Left ventricle myocardium inferior (tissue), 1 donor: ENCODE measurements around the gene SREBF2. TPM values are rescaled to one million over a fixed set of nuclear protein-coding genes. Genes with fewer than 3 reads are reported as not detected.

Source experiments
- DNase-seq: peaks from one replicate; pipeline ENCODE4 v3.0.0-alpha.2; 2020
- H3K27ac ChIP-seq: fragments of 200-600 bp; replicated peaks from 2 replicates; pipeline ENCODE4 v1.8.0; 2021
- H3K27me3 ChIP-seq: fragments of 200-600 bp; 2 replicates; pipeline ENCODE4 v1.8.0; 2021; ENCODE audit warnings: low read depth
- H3K36me3 ChIP-seq: fragments of 200-600 bp; 2 replicates; pipeline ENCODE4 v1.8.0; 2021
- H3K4me1 ChIP-seq: fragments of 200-600 bp; 2 replicates; pipeline ENCODE4 v1.8.0; 2021
- H3K4me3 ChIP-seq: fragments of 200-600 bp; 2 replicates; pipeline ENCODE4 v1.8.0; 2021; ENCODE audit warnings: mild to moderate bottlenecking, moderate library complexity
- H3K9me3 ChIP-seq: fragments of 200-600 bp; replicated peaks from 2 replicates; pipeline ENCODE4 v1.8.0; 2021
- intact Hi-C: fragments of 100-400 bp; cut with micrococcal nuclease; formaldehyde crosslinking; loops from one replicate; pipeline ENCODE4 v1.11.0; 2022
- total RNA-seq: library from RNA; stranded (reverse); fragmentation: NEBNext Ultra II Directional; extraction: Animal tissue kit (Norgen Biotek cat#: 25700); gene quantifications from one replicate; pipeline ENCODE4 v1.2.1, GENCODE V29; 2021
- TF ChIP-seq, protein P1 (sequence below): fragments of 200-600 bp; IDR thresholded peaks from 2 replicates; pipeline ENCODE4 v1.8.0; 2021; ENCODE audit warnings: antibody characterized with exemption, mild to moderate bottlenecking, borderline replicate concordance
- donor health status: DM: no; HTN: yes; CAD: no; lungs with severe emphysema.

Gene SREBF2
- total RNA-seq, 1 donor from 2014 or later: 74.5 TPM

DNA sequence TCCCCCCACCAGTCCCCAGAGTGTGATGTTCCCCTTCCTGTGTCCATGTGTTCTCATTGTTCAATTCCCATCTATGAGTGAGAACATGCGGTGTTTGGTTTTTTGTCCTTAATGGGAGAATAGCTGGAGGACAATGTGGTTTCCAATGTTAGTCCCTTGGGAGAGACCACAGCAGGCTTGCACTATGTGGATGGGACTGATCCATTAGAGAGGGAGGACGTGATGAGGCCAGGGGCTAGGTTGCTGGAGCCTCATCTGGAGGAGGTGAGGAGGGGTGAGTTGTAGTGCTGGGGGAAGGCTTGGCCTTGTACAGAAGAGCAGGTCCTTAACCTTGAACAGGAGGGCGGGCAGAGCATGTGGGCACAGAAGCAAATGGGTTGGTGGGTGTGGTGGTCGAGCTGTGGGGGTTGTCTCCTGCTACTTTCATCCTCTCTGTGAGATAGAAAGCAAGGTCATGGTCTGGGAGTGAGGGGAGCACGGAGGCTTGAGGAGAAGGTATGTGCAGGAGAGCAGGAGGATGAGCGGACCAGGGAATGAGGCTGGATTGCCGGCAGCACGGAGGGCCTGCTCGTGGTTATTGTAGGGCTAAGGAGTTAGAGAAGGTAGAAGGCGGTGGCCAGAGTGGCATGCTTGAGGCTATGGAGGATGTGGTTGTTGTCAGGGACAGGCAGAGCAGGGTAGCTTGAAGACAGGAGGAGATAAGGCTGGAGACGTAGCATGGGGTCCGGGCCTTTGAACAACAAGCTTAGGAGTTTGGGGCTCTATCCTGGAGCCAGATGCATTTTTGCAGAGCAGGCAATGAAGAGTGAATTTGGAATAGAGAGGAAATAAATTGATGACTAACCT lies 11.2 kb upstream of the SREBF2 start:
- Histone ChIP-seq H3K4me1 (peaks cover 20% of the 10 kb centered on the region), H3K36me3 (no peaks in the 10 kb centered on the region), H3K9me3 (no peaks in the 10 kb centered on the region), H3K4me3 (no peak overlapping the region), H3K27ac (no peak overlapping the region), H3K27me3 (no peaks in the 10 kb centered on the region)
- intact Hi-C loops: loop anchor here (5.0 kb wide), 1 partner anchor 121 kb away; no protein-coding TSS in a partner anchor
- TF ChIP-seq, protein P1, sequence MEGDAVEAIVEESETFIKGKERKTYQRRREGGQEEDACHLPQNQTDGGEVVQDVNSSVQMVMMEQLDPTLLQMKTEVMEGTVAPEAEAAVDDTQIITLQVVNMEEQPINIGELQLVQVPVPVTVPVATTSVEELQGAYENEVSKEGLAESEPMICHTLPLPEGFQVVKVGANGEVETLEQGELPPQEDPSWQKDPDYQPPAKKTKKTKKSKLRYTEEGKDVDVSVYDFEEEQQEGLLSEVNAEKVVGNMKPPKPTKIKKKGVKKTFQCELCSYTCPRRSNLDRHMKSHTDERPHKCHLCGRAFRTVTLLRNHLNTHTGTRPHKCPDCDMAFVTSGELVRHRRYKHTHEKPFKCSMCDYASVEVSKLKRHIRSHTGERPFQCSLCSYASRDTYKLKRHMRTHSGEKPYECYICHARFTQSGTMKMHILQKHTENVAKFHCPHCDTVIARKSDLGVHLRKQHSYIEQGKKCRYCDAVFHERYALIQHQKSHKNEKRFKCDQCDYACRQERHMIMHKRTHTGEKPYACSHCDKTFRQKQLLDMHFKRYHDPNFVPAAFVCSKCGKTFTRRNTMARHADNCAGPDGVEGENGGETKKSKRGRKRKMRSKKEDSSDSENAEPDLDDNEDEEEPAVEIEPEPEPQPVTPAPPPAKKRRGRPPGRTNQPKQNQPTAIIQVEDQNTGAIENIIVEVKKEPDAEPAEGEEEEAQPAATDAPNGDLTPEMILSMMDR: no peak
- DNase-seq: no peak

DNA sequence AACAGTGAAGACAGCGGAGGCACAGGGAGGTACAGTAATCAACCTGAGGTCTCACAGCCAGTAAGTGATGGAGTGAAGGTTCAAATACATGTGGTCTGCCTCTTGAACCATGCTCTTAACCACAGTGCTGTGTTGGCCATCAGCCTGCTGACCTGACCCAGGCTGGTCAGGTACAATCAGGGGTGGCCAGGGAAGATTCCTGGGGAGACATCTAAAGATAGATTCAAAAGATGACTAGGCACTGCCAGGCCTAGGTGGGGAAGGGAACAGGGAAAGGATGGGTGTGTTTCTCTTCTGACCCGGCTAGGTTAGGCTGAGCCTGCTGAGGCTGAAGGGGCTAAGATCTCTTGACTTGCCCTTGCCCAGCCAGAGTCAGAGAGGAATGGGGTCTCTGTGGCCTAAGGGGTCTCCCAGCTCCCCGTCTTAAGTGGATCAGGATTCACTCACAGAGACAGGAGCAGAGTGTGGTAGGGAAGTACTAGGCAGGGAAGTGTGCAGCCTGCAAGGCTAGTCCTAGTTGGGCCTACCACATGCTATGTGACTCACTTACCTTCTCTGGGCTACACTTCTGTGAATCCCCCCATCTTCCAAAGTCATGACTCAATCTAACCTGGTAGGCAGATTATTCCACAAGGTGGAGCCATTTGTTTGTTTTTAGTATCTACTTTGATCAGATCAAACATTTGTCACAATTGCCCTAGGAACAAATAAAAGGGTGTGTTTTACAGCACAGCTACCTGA lies 10.4 kb upstream of the SREBF2 start:
- TF ChIP-seq, protein P1: peak; percentile 68
- intact Hi-C loops: loop anchor here (5.0 kb wide), 1 partner anchor 120 kb away; no protein-coding TSS in a partner anchor
- H3K9me3 ChIP-seq: no peaks in the 10 kb centered on the region
- DNase-seq: no peak
- H3K4me3 ChIP-seq: no peak overlapping the region
- H3K27me3 ChIP-seq: no peaks in the 10 kb centered on the region
- H3K27ac ChIP-seq: no peak overlapping the region
- peaks cover 28% of the 10 kb centered on the region for H3K4me1 ChIP-seq
- H3K36me3 ChIP-seq: no peaks in the 10 kb centered on the region

DNA sequence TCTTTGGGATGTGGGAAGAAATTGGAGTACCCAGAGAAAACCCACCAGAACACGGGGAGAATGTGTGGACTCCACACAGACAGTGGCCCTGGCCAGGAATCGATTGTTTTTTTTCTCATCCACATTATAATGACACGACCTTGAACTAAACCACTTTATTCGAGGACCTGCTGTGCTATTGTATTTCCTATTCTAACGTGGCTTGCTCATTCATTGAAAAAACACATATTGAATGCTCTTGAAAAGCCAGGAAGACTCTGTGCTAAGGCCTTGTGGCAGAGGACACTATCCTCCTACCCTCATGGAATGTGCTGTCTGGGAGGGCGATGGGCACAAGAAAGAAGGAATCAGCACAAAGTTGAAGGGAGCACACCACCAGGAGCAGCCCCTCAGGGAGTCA lies 9.1 kb upstream of the SREBF2 start:
- H3K27me3 ChIP-seq: no peaks in the 10 kb centered on the region
- TF ChIP-seq, protein P1: no peak
- H3K9me3 ChIP-seq: no peaks in the 10 kb centered on the region
- intact Hi-C loops: loop anchor here (5.0 kb wide), 1 partner anchor 119 kb away; no protein-coding TSS in a partner anchor
- DNase-seq: no peak
- H3K4me1 ChIP-seq: peaks cover 28% of the 10 kb centered on the region
- no peak overlapping the region for H3K27ac ChIP-seq
- no peak overlapping the region for H3K4me3 ChIP-seq
- no peaks in the 10 kb centered on the region for H3K36me3 ChIP-seq

DNA sequence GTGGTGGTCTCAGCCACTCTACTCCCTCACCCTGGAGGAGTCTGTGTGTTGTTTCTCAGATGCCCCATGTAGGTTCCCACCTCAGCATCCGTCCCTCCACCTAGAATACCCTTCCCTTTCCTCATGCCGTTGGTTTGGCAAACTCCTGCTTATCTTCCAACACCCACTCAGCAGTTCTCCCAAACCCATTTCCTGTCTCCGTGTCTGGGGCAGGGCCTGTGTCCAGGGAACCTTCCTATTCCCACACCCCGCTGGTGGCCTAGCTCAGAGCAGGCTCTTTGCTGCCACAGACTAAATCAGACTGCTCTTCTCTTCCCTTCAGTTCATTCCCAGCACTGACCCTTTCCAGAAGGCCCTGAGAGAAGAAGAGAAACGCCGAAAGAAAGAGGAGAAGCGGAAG lies 7.5 kb upstream of the SREBF2 start:
- Histone ChIP-seq H3K4me1 (peaks cover 28% of the 10 kb centered on the region), H3K36me3 (no peaks in the 10 kb centered on the region), H3K4me3 (no peak overlapping the region), H3K9me3 (no peaks in the 10 kb centered on the region), H3K27me3 (no peaks in the 10 kb centered on the region), H3K27ac (peak overlapping the region; percentile 75)
- TF ChIP-seq, protein P1: no peak
- intact Hi-C loops: no loop called here
- peak; percentile 27 for DNase-seq

DNA sequence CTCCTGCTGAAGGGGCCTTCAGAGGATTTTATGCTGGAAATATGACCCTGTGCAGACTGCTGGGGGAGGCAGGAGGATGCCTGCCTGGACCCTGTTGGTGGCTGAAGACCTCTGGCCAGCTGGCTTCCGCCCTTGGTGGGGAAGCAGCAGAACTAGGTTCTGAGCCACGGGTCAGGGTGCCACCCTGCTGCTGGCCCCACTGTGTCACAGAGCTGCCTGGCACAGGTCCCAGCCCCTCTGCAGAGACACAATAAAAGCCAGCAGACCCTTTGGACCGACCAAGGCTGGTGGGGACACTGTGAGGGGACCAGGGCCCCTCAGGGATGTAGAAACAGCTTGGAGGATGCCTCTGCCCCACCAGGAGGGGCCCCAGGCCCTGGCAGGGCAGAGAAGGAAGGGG lies 6.9 kb upstream of the SREBF2 start:
- no peaks in the 10 kb centered on the region for H3K36me3 ChIP-seq
- peaks cover 28% of the 10 kb centered on the region for H3K4me1 ChIP-seq
- H3K27ac ChIP-seq: peak overlapping the region; percentile 75
- intact Hi-C loops: no loop called here
- no peak overlapping the region for H3K4me3 ChIP-seq
- TF ChIP-seq, protein P1: no peak
- H3K9me3 ChIP-seq: no peaks in the 10 kb centered on the region
- DNase-seq: peak; percentile 22
- no peaks in the 10 kb centered on the region for H3K27me3 ChIP-seq
